NCI-H2081 treated with DMSO at 0.1 percent for 48 hours (cell line): ENCODE data around the gene JAK1.

Experiments used
- DNase-seq: peaks from one replicate; lab custom pipeline; 2025; lab: John Stamatoyannopoulos, UW

JAK1 gene

GRCh38 chr1:64866689-64867088, 99.7 kb downstream of the JAK1 start:
- no peak for DNase-seq

DNA sequence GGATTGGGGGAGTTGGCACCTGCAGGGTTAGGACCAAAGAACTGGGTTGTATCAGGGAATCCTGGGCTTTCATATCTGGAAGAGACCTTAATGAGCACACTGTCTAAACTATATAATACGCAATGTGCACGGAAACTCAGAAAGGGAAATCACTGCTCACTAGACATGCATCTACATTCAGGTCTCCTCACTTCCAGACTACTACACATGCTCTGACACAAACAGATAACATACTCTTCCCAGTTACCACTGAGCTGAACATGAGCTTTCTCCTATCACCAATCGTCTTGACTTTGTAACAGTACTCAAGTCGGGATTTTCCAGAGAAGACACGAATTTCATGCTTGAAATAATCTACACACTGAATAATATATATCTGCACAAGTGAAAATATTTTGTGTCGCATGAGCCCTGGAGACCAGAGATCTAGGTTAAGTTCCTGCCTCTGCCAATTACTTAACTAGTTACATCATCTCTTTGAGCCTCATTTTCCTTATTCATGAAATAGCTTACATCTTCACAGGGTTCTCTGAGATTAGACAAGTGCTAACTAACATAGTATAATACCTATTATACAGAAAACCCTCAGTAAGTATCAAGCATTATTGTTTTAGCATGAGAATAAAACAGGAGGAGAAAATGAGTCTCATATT, 101.1 kb downstream of the JAK1 start:
- no peak for DNase-seq

- no peak for DNase-seq
Measured at GRCh38 chr1:64864018-64864940, 102.1 kb downstream of the JAK1 start.

DNA sequence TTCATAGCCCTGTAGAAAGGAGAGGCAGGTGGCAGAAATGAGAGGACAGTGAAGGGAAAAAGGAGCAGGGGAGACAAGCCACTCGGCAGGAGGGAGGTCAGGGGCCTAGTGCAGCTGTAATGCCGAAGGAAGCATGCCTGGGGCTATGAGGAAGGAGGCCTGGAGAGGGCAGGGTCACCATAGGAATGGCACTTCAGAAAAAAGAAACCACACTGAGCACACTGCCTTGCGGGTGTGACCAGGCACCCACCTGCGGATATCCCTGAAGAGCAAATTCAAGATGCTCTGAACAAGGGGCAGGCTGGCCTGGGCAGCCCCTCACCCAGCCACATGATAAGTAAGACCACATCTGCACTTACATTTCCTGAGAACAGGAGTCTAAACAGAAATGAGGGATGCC, 104.7 kb downstream of the JAK1 start:
- no peak for DNase-seq

- DNase-seq, result no peak
Measured at GRCh38 chr1:64857347-64857746, 109.0 kb downstream of the JAK1 start.

- no peak for DNase-seq
Measured at GRCh38 chr1:64856553-64856952, 109.8 kb downstream of the JAK1 start.

DNA sequence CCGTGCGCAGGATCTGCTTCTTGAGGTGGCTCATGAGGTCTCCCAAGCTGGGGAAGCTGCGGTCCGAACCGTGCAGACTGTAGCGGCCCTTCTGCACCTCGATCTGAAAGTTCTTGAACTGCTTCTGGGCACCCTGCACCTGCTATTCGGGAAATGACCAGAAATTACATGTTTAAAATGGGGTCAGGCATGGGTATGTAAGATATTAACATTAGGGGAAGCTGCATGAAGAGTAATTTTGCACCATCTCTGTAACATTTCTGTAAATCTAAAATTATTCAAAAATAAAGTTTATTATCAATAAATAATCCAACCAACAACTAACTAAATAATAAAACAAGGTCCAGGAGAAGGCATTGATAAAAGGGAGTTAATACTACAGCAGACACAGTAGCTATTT, 110.8 kb downstream of the JAK1 start:
- DNase-seq, result no peak

- DNase-seq, result no peak
Measured at GRCh38 chr1:64854674-64855073, 111.7 kb downstream of the JAK1 start.

GRCh38 chr1:64851664-64852063, 114.7 kb downstream of the JAK1 start:
- DNase-seq, result no peak

- no peak for DNase-seq
Measured at GRCh38 chr1:64850846-64851245, 115.5 kb downstream of the JAK1 start.

DNA sequence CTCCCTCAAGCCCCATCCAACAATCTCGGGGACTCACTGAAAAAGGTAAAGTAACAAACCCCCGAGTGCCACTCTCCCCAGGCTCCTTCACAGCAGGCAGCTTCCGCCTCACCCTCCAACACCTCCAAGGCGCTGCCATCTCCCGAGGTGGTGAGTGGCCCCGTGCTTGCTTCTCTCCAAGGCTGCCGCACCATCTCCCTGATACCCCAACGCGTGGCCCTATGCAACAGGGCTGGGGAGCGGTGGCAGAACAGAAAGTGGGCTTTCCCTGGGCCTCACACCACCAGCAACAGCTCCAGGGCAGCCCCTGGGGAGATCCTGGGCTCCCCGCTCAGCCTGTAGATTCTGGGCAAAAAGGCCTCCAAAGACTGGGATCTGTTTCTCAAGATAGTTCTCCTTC, 116.4 kb downstream of the JAK1 start:
- no peak for DNase-seq

DNA sequence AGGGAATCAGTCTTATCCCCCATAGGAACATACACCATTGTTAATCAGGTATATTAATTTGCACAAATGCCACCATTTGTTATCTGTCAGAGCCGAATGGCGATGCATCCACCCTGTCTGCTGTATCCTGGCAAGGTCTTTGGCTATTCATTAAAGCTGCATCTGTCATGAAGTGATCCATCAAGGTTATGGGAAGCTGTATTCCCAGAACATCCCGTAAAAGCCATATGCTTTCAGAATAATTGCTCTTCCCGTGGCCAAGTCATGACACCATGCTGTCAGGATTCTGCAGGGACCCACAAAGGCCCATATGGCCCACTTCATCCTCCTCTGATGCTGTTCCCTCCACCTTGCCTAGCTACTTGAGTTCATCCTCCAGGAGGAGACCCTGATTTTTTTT, 117.5 kb downstream of the JAK1 start:
- no peak for DNase-seq

DNA sequence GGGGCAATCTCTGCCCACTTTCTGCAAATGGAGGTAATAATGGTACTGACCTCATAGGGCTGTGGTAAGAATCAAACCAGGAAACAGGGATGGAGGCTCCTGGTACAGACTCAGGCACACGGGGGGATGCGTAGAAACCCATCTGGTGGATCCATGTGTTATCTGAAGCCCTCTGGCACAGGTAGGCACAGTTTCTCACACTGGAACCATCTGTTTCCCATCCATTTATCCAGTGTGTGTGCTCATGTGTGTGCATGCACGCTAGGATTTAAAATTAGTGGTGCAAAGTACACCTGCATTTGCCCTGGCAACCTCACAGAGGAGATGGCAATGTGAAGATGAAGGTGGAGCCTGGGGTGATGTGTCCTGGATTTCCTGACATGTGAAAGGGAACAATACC, 118.2 kb downstream of the JAK1 start:
- DNase-seq, result no peak

DNA sequence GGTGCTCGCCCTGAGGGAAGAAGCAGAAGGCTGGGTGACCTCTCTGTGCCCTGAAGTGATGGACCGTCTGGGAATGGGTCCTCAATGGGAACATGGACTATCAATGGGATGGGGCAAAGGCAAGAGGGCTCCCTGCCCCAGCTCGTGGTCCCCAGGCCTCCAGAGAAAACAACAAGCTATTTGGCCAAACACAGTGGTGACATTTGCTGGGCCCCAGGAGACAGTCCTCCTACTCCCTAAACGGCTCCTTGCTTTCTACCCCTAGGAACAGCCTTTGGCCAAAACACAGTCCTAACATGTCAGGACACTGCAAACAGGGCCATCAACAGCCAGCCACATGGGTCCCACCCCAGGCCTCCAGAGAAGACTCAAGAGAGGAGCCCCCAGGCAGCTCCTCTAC, 118.7 kb downstream of the JAK1 start:
- no peak for DNase-seq

- no peak for DNase-seq
Measured at GRCh38 chr1:64846573-64847430, 119.5 kb downstream of the JAK1 start.

GRCh38 chr1:64845831-64846425, 120.4 kb downstream of the JAK1 start:
- no peak for DNase-seq

DNA sequence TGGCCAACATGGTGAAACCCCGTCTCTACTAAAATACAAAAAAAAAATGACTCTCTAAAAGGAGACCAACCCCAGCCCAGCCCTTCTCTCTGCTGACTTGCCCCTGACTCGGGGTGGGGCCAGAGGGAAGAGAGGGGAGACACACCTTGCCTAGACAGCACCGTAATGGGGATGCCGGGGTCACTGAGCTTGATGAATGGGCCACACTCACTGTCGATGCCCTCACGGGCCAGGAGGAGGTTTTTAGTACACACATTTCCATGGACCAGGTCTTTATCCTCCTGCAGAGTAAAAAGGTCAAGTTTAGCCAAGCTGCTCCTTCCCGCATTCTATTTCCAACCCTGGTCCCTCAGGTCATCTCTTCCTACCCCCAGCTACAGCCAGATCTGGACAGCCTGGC, 121.7 kb downstream of the JAK1 start:
- DNase-seq, result no peak

DNA sequence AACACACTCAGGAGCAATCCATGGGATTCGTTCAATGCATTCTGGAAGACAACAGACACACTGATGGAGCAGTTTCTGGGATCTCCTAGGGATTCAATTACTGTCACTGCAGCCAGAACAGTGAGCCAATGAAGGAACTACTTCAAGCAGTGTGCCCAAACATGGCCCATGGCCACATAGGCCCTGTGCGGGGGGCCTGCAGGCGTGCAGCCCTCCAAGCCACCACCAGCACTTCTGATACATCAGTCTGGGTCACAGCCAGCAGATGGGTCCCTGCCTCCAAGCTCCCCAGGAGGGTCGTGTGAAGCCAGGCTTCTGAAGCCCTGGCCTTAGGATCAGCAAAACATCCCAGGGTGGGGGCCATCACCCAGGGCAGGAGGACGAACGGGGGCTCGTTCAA, 122.2 kb downstream of the JAK1 start:
- no peak for DNase-seq

DNA sequence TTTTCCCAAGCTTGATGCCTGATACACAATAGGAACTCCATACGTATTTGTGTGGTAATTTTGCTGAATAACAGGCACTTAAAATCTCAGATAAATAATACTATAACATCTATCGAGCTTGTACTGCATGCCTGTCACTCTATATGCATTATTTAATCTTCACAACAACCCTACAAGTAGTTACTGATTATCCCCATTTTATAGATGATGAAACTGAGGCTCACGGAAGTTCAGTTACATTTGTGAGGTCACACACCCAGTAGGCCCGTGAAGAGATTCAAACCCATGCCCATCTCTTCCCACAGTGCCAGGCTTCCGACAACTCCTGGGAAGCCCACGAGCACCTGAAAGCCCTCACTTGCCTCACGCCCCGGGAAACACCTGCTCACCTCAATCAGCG, 122.7 kb downstream of the JAK1 start:
- no peak for DNase-seq

DNA sequence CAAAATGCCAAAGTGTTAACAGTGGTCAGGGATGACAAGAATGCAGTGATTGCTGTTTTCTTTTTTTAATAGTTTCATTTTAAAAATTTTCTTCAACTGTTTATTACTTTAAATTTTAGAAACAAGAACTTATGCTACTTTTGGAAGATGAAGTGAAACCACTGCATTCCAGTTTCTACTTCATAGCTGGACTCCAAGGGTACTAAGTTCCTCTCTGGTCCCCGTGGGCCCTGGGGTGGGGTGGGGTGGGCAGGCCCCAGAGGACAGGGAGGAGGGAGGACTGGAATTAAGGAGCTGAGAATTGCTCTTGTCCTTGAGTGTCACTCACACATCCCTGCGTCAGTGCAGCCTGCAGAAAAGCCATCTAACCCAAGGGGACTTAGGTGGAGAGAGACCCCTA, 124.1 kb downstream of the JAK1 start:
- no peak for DNase-seq

- no peak for DNase-seq
Measured at GRCh38 chr1:64841330-64842065, 124.9 kb downstream of the JAK1 start.
